MCF 10A (cell line): ENCODE results near the gene M1AP. TPM values are rescaled to one million over a fixed set of nuclear protein-coding genes. Genes with fewer than 3 reads are reported as not detected.

Experiments used
- BruUV-seq: library from RNA; stranded (reverse); fragments of 400-500 nt; replicated peaks from 2 replicates; lab custom pipeline; 2021; lab: Mats Ljungman, UMichigan
- CTCF ChIA-PET: fragments of 300-600 bp; sonication (Branson Sonifier 250); formaldehyde crosslinking; extraction: SDS; loops from one replicate; lab custom pipeline; 2021; ENCODE audit warnings: antibody characterized with exemption, inconsistent platforms; lab: Yijun Ruan, JAX
- POLR2A ChIA-PET: fragments of 300-600, 350-650 bp; sonication (Branson Sonifier 250); formaldehyde crosslinking; extraction: SDS; loops from one replicate; lab custom pipeline; 2020; ENCODE audit warnings: antibody characterized with exemption, inconsistent platforms; lab: Yijun Ruan, JAX
- DNase-seq: peaks from one replicate; pipeline ENCODE4 v3.0.0-alpha.2; 2018; ENCODE audit not compliant: unreplicated experiment
- H3K27ac Mint-ChIP-seq: one replicate; pipeline ENCODE4 v1.8.0; 2022; ENCODE audit warnings: mild to moderate bottlenecking, low read depth, mixed read lengths; ENCODE audit not compliant: unreplicated experiment
- H3K27me3 Mint-ChIP-seq: one replicate; pipeline ENCODE4 v1.8.0; 2022; ENCODE audit warnings: mixed read lengths; ENCODE audit not compliant: insufficient read depth, unreplicated experiment
- H3K36me3 Mint-ChIP-seq: one replicate; pipeline ENCODE4 v1.8.0; 2022; ENCODE audit warnings: mild to moderate bottlenecking, moderate library complexity, mixed read lengths; ENCODE audit not compliant: insufficient read depth, unreplicated experiment
- H3K4me1 Mint-ChIP-seq: one replicate; pipeline ENCODE4 v1.8.0; 2022; ENCODE audit warnings: mixed read lengths; ENCODE audit not compliant: insufficient read depth, unreplicated experiment
- H3K4me3 Mint-ChIP-seq: one replicate; pipeline ENCODE4 v1.8.0; 2022; ENCODE audit warnings: mild to moderate bottlenecking, moderate library complexity, mixed read lengths; ENCODE audit not compliant: unreplicated experiment
- H3K9me3 Mint-ChIP-seq: one replicate; pipeline ENCODE4 v1.8.0; 2022; ENCODE audit warnings: mixed read lengths; ENCODE audit not compliant: unreplicated experiment
- intact Hi-C: fragments of 100-400 bp; cut with micrococcal nuclease; formaldehyde crosslinking; loops from 2 replicates; pipeline ENCODE4 v1.14.1; 2022
- total RNA-seq: library from RNA; stranded (reverse); gene quantifications from 2 replicates; pipeline ENCODE4 v1.2.3, GENCODE V29; 2022
- TF ChIP-seq, protein P1 (sequence below): fragments of 200-600 bp; IDR thresholded peaks from one replicate; pipeline ENCODE4 v1.8.0; 2022; ENCODE audit warnings: antibody characterized with exemption, mild to moderate bottlenecking; ENCODE audit not compliant: unreplicated experiment

The M1AP gene
- total RNA-seq, 1 experiment from 2014 or later = not detected

DNA sequence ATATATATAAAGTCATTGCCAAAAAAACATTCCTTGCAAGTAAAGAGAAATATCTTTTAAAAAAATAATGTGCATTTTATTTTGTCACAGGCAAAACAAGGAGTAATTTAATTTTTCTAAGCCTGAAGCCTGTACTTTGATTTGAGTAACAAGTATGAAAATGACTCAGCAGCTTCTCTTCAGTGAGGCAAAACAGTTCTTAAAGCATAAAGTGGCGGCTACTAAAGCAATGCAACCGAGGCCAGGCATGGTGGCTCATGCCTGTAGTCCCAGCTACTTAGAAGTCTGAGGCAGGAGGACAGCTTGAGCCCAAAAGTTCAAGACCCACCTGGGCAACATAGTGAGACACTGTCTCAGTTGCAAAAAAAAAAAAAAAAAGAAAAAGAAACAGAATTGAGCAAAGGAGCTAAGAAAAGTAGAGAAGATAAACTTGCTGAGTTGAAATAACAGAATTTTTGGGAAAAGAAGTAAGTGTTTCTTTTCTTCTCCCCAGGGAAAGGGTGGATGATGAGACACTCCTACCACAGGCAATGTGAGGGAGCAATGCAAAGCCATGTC is 64.0 kb downstream of the M1AP start:
- intact Hi-C loops = no loop called here
- no peak overlapping the region for H3K27ac Mint-ChIP-seq
- POLR2A ChIA-PET = interaction anchor here (1.0 to 1.2 kb wide), 3 partner anchors 11 to 102 kb away, joined by 3 to 5 read pairs (median 4); no protein-coding TSS in a partner anchor
- H3K27me3 Mint-ChIP-seq = no peaks in the 10 kb centered on the region
- TF ChIP-seq, protein P1, sequence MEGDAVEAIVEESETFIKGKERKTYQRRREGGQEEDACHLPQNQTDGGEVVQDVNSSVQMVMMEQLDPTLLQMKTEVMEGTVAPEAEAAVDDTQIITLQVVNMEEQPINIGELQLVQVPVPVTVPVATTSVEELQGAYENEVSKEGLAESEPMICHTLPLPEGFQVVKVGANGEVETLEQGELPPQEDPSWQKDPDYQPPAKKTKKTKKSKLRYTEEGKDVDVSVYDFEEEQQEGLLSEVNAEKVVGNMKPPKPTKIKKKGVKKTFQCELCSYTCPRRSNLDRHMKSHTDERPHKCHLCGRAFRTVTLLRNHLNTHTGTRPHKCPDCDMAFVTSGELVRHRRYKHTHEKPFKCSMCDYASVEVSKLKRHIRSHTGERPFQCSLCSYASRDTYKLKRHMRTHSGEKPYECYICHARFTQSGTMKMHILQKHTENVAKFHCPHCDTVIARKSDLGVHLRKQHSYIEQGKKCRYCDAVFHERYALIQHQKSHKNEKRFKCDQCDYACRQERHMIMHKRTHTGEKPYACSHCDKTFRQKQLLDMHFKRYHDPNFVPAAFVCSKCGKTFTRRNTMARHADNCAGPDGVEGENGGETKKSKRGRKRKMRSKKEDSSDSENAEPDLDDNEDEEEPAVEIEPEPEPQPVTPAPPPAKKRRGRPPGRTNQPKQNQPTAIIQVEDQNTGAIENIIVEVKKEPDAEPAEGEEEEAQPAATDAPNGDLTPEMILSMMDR = no peak
- no peak overlapping the region for H3K4me3 Mint-ChIP-seq
- peaks cover 8% of the 10 kb centered on the region for H3K4me1 Mint-ChIP-seq
- no peak for DNase-seq
- H3K9me3 Mint-ChIP-seq = no peaks in the 10 kb centered on the region
- no TSS peak for BruUV-seq
- CTCF ChIA-PET = interaction anchor here (0.6 to 11.6 kb wide), 8 partner anchors 11 to 447 kb away, joined by 3 to 203 read pairs (median 8); partner anchors contain the start of genes CCDC142 and TTC31
- no peaks in the 10 kb centered on the region for H3K36me3 Mint-ChIP-seq

DNA sequence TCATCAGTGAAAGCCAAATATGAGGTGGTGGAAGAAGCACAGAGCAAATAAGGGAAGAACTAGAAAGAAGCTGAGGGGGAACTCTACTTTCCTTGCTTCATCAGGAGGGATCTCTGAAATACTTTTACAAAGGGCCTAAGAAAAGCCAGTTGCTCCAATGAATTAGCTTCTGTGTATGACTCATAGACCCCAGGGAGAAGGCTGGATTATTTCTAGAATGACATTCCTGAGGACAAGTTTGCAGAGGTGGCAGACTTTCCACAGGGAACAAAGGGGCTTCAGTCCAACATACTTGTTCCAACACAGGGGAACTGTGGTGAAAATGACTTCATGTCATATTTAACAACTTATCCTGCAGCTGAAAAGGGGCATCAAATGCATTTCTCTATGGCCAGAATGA is 64.6 kb downstream of the M1AP start:
- H3K27ac Mint-ChIP-seq = no peak overlapping the region
- ChIA-PET CTCF (interaction anchor here (0.5 to 11.6 kb wide), 6 partner anchors 11 to 248 kb away, joined by 3 to 203 read pairs (median 4); partner anchors contain the start of genes AUP1 and TTC31), POLR2A (interaction anchor here (0.8 to 1.3 kb wide), 4 partner anchors 10 to 101 kb away, joined by 3 to 4 read pairs (median 4); no protein-coding TSS in a partner anchor)
- H3K27me3 Mint-ChIP-seq = no peaks in the 10 kb centered on the region
- TF ChIP-seq, protein P1 = no peak
- no peaks in the 10 kb centered on the region for H3K9me3 Mint-ChIP-seq
- BruUV-seq = no TSS peak
- DNase-seq = peak; percentile 44
- peaks cover 8% of the 10 kb centered on the region for H3K4me1 Mint-ChIP-seq
- no peak overlapping the region for H3K4me3 Mint-ChIP-seq
- no peaks in the 10 kb centered on the region for H3K36me3 Mint-ChIP-seq
- intact Hi-C loops = no loop called here

DNA sequence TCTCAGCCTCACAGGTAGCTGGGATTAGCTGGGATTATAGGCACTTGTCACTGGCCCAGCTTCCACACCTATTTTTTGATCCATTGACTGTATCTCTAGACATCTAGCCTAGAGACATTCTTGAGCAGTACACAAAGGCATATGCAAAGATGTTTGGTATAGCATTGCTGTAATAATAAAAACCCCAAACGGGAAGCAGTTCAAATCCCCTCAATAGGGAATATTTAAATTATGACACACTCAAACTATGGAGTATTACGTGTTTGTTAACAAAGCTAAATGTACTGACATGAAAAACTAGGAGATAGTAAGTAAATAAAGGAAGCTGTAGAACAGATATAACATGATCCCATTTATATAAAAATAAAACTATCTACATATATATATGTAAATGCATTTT is 65.9 kb downstream of the M1AP start:
- Mint-ChIP-seq H3K4me3 (no peak overlapping the region), H3K36me3 (no peaks in the 10 kb centered on the region), H3K27me3 (no peaks in the 10 kb centered on the region), H3K4me1 (peaks cover 8% of the 10 kb centered on the region), H3K9me3 (no peaks in the 10 kb centered on the region), H3K27ac (no peak overlapping the region)
- TF ChIP-seq, protein P1 = no peak
- intact Hi-C loops = no loop called here
- BruUV-seq = no TSS peak
- DNase-seq = no peak
- POLR2A ChIA-PET = no interaction called here
- CTCF ChIA-PET = interaction anchor here (1.0 to 11.6 kb wide), 4 partner anchors 9 to 50 kb away, joined by 3 to 203 read pairs (median 4); no protein-coding TSS in a partner anchor

DNA sequence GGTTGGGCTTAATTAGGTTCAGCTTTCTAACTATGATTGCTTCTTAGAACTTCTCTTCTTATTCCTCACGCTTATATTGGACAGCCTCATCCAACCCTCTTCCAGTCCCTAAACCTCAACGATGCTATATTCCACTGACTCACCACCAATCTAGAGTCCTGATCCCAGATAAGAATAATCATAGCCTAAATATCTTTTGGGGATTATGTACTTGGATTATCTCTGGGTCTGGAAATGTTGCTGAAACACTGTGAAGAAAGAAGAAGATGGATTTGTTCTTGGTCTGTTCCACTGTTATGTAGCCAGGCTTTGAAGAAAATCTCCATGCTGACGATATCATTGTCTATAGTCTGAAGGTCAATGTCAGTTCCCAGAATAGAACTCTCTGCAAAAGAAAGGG is 66.7 kb downstream of the M1AP start:
- Mint-ChIP-seq H3K4me3 (no peak overlapping the region), H3K9me3 (no peaks in the 10 kb centered on the region), H3K4me1 (peaks cover 13% of the 10 kb centered on the region), H3K36me3 (no peaks in the 10 kb centered on the region), H3K27ac (no peak overlapping the region), H3K27me3 (no peaks in the 10 kb centered on the region)
- intact Hi-C loops = no loop called here
- ChIA-PET POLR2A (no interaction called here), CTCF (interaction anchor here (11.6 kb wide), 1 partner anchor 9 kb away, joined by 203 read pairs; no protein-coding TSS in a partner anchor)
- BruUV-seq = no TSS peak
- TF ChIP-seq, protein P1 = no peak
- DNase-seq = no peak
